HepG2 (cell line): ENCODE results near the gene NCS1.

ENCODE experiments used
- GPN1 ChIP-seq: sonication (generic); formaldehyde crosslinking; IDR thresholded peaks from 2 replicates; pipeline ENCODE4 v1.5.1; 2020; ENCODE audit warnings: missing genetic modification reagents, borderline replicate concordance
- TSC22D2 ChIP-seq: sonication (generic); formaldehyde crosslinking; IDR thresholded peaks from 2 replicates; pipeline ENCODE4 v1.5.1; 2020; ENCODE audit warnings: missing genetic modification reagents, mild to moderate bottlenecking, borderline replicate concordance
- YY1 ChIP-seq: IDR thresholded peaks from 2 replicates; pipeline ENCODE4 v1.6.1; 2011; ENCODE audit warnings: low read length, low read depth, moderate library complexity, mild to moderate bottlenecking; ENCODE audit not compliant: insufficient read depth, insufficient replicate concordance

GRCh38 chr9:130193103-130193502 is 20.9 kb downstream of the NCS1 start:
- no peak for TF ChIP-seq YY1
- no peak for TF ChIP-seq TSC22D2 (CRISPR knock-in tag)
- TF ChIP-seq GPN1 (CRISPR knock-in tag): no peak
